ENCODE data around the gene ZNF783. TPM values are rescaled to one million over a fixed set of nuclear protein-coding genes. Genes with fewer than 3 reads are reported as not detected.

The ZNF783 gene
- total and polyA plus RNA-seq, 9 of the 15 experiments (the other 6 are each of a cell fraction or from before 2014, with no cell fraction given) = 0.66 to 11.2 (median 5.4) TPM

GRCh38 chr7:149224352-149224751 is 37.6 kb upstream of the ZNF783 start:
- 97% methylated on average over 33 of the region's 37 CpGs for WGBS (ENCODE audit: insufficient coverage, low coverage, missing lambda C conversion rate)
- H3K9ac ChIP-seq (ENCODE audit: insufficient read depth in 1 of 2, low read depth in 2 of 2, low read length in 2 of 2) = no peak overlapping the region
- H3K27ac ChIP-seq (ENCODE audit: extremely low read depth, low read depth, low read length) = no peak overlapping the region
- ChIA-PET POLR2A (interaction anchor here (1.0 kb wide), 1 partner anchor 12 kb away, joined by 3 read pairs; no protein-coding TSS in a partner anchor), CTCF (ENCODE audit: low intra/inter-chr PET ratio) (no interaction called here)
- no peak for FAIRE-seq
- H4K20me1 ChIP-seq (replicated peaks; ENCODE audit: control insufficient read depth, insufficient read depth, low read length) = peaks cover 3% of the 10 kb centered on the region
- no TSS peak for BruUV-seq (replicated peaks)
- in situ Hi-C loops (cut with MboI) (no loop called here), intact Hi-C loops (cut with micrococcal nuclease) (no loop called here)
- ATAC-seq = no peak
- 0 out of 2 replicates have a peak, but pooled peaks cover 5% of the 10 kb centered on the region for H3K9me3 ChIP-seq (replicated peaks; ENCODE audit: control insufficient read depth, insufficient read depth, low read depth, low read length)
- H2AFZ ChIP-seq (ENCODE audit: low read depth, low read length) = no peak overlapping the region
- no peaks in the 10 kb centered on the region for H3K79me2 ChIP-seq (ENCODE audit: control insufficient read depth, insufficient read depth, low read length)
- TF ChIP-seq SIN3B (IDR thresholded peaks at IDR 0.05; ENCODE audit: low read depth) (no peak), ZBTB33 (CRISPR knock-in tag; IDR thresholded peaks at IDR 0.05) (peak; percentile 96), ZNF75A (CRISPR knock-in tag; IDR thresholded peaks at IDR 0.05) (no peak), PTRF (tag; IDR thresholded peaks at IDR 0.05) (no peak), ADNP (tag; IDR thresholded peaks at IDR 0.05) (no peak), ARID1B (IDR thresholded peaks at IDR 0.05) (no peak), NFE2L1 (tag; IDR thresholded peaks at IDR 0.05; ENCODE audit: borderline replicate concordance, low read depth) (no peak), POLR2G (IDR thresholded peaks at IDR 0.05; ENCODE audit: low read depth, low read length) (peak; percentile 25; the same call in 1 of the 2 replicates), ZFP91 (CRISPR knock-in tag; IDR thresholded peaks at IDR 0.05) (no peak), POLR2AphosphoS2 (IDR thresholded peaks at IDR 0.05; ENCODE audit: low read length) (no peak), HDAC8 (tag; IDR thresholded peaks at IDR 0.05) (no peak), DDX20 (tag; IDR thresholded peaks at IDR 0.05; ENCODE audit: low read depth) (no peak), PCBP1 (IDR thresholded peaks at IDR 0.05; ENCODE audit: low read depth, low read length, poor library complexity, severe bottlenecking) (no peak), MCM5 (IDR thresholded peaks at IDR 0.05; ENCODE audit: low read depth) (no peak)
- peaks cover 0 to 4% of the 10 kb centered on the region in 2 experiments; a peak in 2 of 5 replicates for H3K4me1 ChIP-seq (replicated peaks in 1 of 2; ENCODE audit: control insufficient read depth in 2 of 2, insufficient read depth in 2 of 2, low read length in 2 of 2)
- DNase-seq (ENCODE audit: extremely low read depth in 1 of 4, low spot score in 3 of 4) = no peak
- no peak overlapping the region for H3K4me2 ChIP-seq (ENCODE audit: insufficient read depth, low read length)
- H3K4me3 ChIP-seq = no peak overlapping the region
- peaks cover 52% of the 10 kb centered on the region for H3K36me3 ChIP-seq (ENCODE audit: control insufficient read depth, insufficient read depth, low read length)
- H3K9me1 ChIP-seq (ENCODE audit: control insufficient read depth, insufficient read depth, low read length) = no peaks in the 10 kb centered on the region
- H3K27me3 ChIP-seq (ENCODE audit: control insufficient read depth in 2 of 2, insufficient read depth in 2 of 2, low read length in 2 of 2) = no peaks in the 10 kb centered on the region
